Progenitor cell of endocrine pancreas (in vitro differentiated cells): Measurements from ENCODE around the gene TUFT1. TPM values are rescaled to one million over a fixed set of nuclear protein-coding genes. Genes with fewer than 3 reads are reported as not detected.

Experiments used
- DNase-seq: peaks from one replicate; pipeline ENCODE4 v3.0.0; 2021; ENCODE audit warnings: low spot score; ENCODE audit not compliant: unreplicated experiment
- H3K27ac Mint-ChIP-seq: 2 replicates; pipeline ENCODE4 v1.8.0; 2021; ENCODE audit warnings: mild to moderate bottlenecking, moderate library complexity, mixed read lengths
- H3K27me3 Mint-ChIP-seq: 2 replicates; pipeline ENCODE4 v1.8.0; 2021; ENCODE audit warnings: mixed read lengths
- H3K36me3 Mint-ChIP-seq: 2 replicates; pipeline ENCODE4 v1.8.0; 2022; ENCODE audit warnings: mixed read lengths; ENCODE audit not compliant: insufficient read depth
- H3K4me1 Mint-ChIP-seq: 2 replicates; pipeline ENCODE4 v1.8.0; 2021; ENCODE audit warnings: low read depth, mixed read lengths
- H3K4me3 Mint-ChIP-seq: 2 replicates; pipeline ENCODE4 v1.8.0; 2021; ENCODE audit warnings: low read depth, mild to moderate bottlenecking, moderate library complexity, mixed read lengths
- H3K9me3 Mint-ChIP-seq: 2 replicates; pipeline ENCODE4 v1.8.0; 2021; ENCODE audit warnings: low read depth, mixed read lengths
- CTCF ChIP-seq: fragments of 200-600 bp; sonication (generic); IDR thresholded peaks from one replicate; pipeline ENCODE4 v1.5.0; 2021; ENCODE audit warnings: antibody characterized with exemption, mild to moderate bottlenecking; ENCODE audit not compliant: unreplicated experiment
- total RNA-seq: library from RNA; stranded (reverse); gene quantifications from 2 replicates; pipeline ENCODE4 v1.2.1, GENCODE V29; 2021

TUFT1 gene
- total RNA-seq, 1 donor from 2014 or later: 12.5 TPM

GRCh38 chr1:151494741-151495281, 45.3 kb upstream of the TUFT1 start:
- no peaks in the 10 kb centered on the region for H3K36me3 Mint-ChIP-seq
- H3K4me1 Mint-ChIP-seq: peaks cover 30% of the 10 kb centered on the region
- H3K4me3 Mint-ChIP-seq: no peak overlapping the region
- peak overlapping the region; percentile 86 for H3K27ac Mint-ChIP-seq
- H3K27me3 Mint-ChIP-seq: no peaks in the 10 kb centered on the region
- no peak for TF ChIP-seq CTCF
- no peaks in the 10 kb centered on the region for H3K9me3 Mint-ChIP-seq
- no peak for DNase-seq

- H3K27ac Mint-ChIP-seq: peak overlapping the region; percentile 91
- no peak for TF ChIP-seq CTCF
- no peaks in the 10 kb centered on the region for H3K36me3 Mint-ChIP-seq
- H3K9me3 Mint-ChIP-seq: no peaks in the 10 kb centered on the region
- peaks cover 30% of the 10 kb centered on the region for H3K4me1 Mint-ChIP-seq
- H3K27me3 Mint-ChIP-seq: no peaks in the 10 kb centered on the region
- H3K4me3 Mint-ChIP-seq: no peak overlapping the region
- DNase-seq: no peak
Measured at GRCh38 chr1:151495316-151495715, 44.8 kb upstream of the TUFT1 start.

GRCh38 chr1:151499365-151499764, 40.7 kb upstream of the TUFT1 start:
- Mint-ChIP-seq H3K27me3 (no peaks in the 10 kb centered on the region), H3K4me1 (peaks cover 32% of the 10 kb centered on the region), H3K9me3 (no peaks in the 10 kb centered on the region), H3K27ac (peak overlapping the region; percentile 38), H3K36me3 (no peaks in the 10 kb centered on the region), H3K4me3 (no peak overlapping the region)
- DNase-seq: no peak
- TF ChIP-seq CTCF: no peak

- H3K9me3 Mint-ChIP-seq: no peaks in the 10 kb centered on the region
- TF ChIP-seq CTCF: no peak
- no peaks in the 10 kb centered on the region for H3K27me3 Mint-ChIP-seq
- H3K36me3 Mint-ChIP-seq: no peaks in the 10 kb centered on the region
- no peak overlapping the region for H3K4me3 Mint-ChIP-seq
- H3K27ac Mint-ChIP-seq: peak overlapping the region; percentile 38
- peaks cover 28% of the 10 kb centered on the region for H3K4me1 Mint-ChIP-seq
- DNase-seq: no peak
Measured at GRCh38 chr1:151499930-151500329, 40.2 kb upstream of the TUFT1 start.

GRCh38 chr1:151501474-151501873, 38.6 kb upstream of the TUFT1 start:
- peak; percentile 37 for TF ChIP-seq CTCF
- Mint-ChIP-seq H3K4me1 (peaks cover 25% of the 10 kb centered on the region), H3K9me3 (no peaks in the 10 kb centered on the region), H3K4me3 (no peak overlapping the region), H3K27ac (no peak overlapping the region), H3K36me3 (no peaks in the 10 kb centered on the region), H3K27me3 (no peaks in the 10 kb centered on the region)
- DNase-seq: no peak
